ENCODE results near the gene NLRP7. TPM values are rescaled to one million over a fixed set of nuclear protein-coding genes. Genes with fewer than 3 reads are reported as not detected.
"Not testable (repeated sequence)": the region's sequence is repeated elsewhere in the genome, so short reads cannot be mapped to it uniquely, and the experiment has no call there.

The NLRP7 gene
- total RNA-seq, 1 donor from 2014 or later: 0.12 TPM

- intact Hi-C loops (cut with micrococcal nuclease): loop anchor here (1.0 kb wide), 1 partner anchor 39 kb away; no protein-coding TSS in a partner anchor
Observed at GRCh38 chr19:54919646-54920563, 27.4 kb downstream of the NLRP7 start.

DNA sequence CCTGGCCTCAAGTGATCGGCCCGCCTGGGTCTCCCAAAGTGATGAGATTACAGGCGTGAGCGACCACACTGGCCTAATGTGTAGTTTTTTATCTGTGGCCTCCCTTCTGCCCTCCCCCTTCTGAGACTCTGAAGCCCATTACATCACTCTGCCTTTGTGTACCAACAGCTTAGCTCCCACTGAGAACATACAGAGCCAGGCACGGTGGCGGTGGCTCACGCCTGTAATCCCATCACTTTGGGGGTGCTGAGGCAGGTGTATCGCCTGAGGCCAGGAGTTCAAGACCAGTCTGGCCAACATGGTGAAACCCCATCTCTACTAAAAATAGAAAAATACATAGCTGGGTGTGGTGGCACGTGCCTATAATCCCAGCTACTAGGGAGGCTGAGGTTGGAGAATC lies 28.8 kb downstream of the NLRP7 start:
- intact Hi-C loops (cut with micrococcal nuclease): no loop called here

- intact Hi-C loops (cut with micrococcal nuclease): no loop called here
Observed at GRCh38 chr19:54916822-54917221, 30.5 kb downstream of the NLRP7 start.

- intact Hi-C loops (cut with micrococcal nuclease): not testable (repeated sequence)
Observed at GRCh38 chr19:54907899-54908298, 39.4 kb downstream of the NLRP7 start.

GRCh38 chr19:54906819-54907218 lies 40.5 kb downstream of the NLRP7 start:
- intact Hi-C loops (cut with micrococcal nuclease): no loop called here

DNA sequence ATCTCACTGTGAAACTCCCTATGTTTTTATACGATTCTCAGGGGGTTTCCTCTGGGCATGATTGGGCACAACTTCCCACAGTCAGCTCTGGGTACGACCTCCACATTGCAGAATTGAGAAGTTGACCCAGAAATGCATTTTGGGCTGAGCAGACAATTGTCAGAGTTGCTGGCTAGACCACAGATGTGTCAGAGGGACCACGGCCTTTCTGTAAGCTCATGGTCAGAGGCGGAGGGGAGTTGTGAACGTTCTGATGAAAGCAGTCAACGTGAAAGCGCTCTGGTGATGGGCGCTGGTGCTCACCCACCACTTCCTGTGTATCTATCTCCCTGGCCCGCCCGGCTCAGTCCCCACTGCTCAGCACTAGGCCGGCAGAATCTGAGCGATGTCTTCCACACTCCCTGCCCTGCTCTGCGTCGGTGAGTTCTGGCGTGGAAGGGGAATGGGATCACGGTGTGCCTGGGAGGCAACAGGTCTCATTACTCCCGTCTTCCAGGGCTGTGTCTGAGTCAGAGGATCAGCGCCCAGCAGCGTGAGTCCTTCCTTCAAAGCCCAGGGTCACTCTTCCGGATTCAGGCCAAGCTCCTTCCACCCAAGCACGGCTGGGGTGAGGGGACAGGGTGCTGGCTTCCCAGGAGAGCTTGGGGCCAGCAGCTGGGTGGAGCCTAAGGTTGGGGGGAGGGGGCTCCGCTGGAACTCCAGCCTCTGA lies 41.4 kb downstream of the NLRP7 start, which contains the start of gene NCR1:
TSS of gene NCR1 (plus strand) at position 346 of the 709 bp plus-strand sequence. CDS start at position 386, 40 bp downstream.
- intact Hi-C loops (cut with micrococcal nuclease): no loop called here

GRCh38 chr19:54905421-54905802 lies 41.9 kb downstream of the NLRP7 start:
- intact Hi-C loops (cut with micrococcal nuclease): no loop called here

GRCh38 chr19:54904261-54904660 lies 43.1 kb downstream of the NLRP7 start:
- intact Hi-C loops (cut with micrococcal nuclease): not testable (repeated sequence)

DNA sequence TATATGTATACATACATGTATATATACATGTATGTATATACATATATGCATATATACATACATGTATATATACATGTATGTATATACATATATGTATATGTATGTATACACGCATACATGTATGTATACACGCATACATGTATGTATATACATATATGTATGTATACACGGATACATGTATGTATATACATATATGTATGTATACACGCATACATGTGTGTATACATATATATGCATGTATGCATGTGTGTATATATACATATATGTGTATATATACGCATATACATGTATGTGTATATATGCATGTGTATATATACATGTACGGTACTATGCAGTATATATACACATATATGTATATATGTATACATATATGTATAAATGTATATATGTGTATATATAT lies 44.0 kb downstream of the NLRP7 start:
- intact Hi-C loops (cut with micrococcal nuclease): no loop called here

DNA sequence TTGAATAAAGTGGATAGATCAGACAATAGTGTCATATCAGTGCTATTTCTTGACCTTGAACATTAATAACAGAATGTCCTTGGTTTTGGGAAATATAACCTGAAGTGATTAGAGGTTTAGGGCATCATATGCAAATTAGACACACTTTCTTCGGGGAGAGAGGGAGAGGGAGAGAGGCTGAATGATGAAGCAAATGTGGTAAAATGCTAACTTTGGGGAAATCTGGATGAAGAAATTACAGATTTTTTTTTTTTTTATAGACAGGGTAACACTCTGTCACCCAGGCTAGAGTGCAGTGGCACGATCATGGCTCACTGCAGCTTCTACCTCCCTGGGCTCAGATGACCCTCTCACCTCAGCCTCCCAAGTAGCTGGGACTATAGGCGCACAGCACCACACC lies 45.3 kb downstream of the NLRP7 start:
- intact Hi-C loops (cut with micrococcal nuclease): no loop called here

DNA sequence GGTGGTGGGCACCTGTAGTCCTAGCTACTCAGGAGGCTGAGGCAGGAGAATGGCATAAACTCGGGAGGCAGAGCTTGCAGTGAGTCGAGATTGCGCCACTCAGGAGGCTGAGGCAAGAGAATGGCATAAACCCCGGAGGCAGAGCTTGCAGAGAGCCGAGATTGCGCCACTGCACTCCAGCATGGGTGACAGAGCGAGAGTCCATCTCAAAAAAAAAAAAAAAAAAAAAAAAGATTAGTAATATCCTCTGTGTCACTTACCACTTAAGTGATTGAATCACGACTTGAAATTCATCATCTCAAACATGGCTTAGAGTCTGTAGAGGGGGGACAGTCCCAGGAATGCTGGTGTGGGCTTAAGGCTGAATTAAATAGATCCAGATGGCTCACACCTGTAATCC lies 46.2 kb downstream of the NLRP7 start:
- intact Hi-C loops (cut with micrococcal nuclease): not testable (repeated sequence)

DNA sequence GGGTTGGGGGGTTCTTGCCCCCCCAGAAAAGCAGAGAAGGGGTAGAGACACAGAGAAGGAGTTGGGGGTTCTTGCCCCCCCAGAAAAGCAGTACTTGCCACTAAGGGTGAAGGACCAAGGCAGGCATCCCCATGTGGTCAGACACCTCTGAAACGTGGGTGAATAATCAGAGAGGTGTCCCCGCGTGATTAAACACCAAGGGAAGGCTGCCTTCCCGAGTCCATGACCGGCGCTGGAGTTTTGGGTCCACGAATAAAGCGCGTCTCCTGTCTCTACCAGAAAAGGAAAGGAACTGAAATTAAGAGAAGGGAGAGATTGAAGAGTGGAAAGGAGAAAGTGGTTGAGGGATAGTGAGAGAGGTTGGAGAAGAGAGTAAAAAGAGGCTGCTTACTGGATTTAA lies 47.7 kb downstream of the NLRP7 start:
- intact Hi-C loops (cut with micrococcal nuclease): not testable (repeated sequence)

- intact Hi-C loops (cut with micrococcal nuclease): not testable (repeated sequence)
Observed at GRCh38 chr19:54898685-54899084, 48.6 kb downstream of the NLRP7 start.

- intact Hi-C loops (cut with micrococcal nuclease): no loop called here
Observed at GRCh38 chr19:54896036-54896435, 51.3 kb downstream of the NLRP7 start.

DNA sequence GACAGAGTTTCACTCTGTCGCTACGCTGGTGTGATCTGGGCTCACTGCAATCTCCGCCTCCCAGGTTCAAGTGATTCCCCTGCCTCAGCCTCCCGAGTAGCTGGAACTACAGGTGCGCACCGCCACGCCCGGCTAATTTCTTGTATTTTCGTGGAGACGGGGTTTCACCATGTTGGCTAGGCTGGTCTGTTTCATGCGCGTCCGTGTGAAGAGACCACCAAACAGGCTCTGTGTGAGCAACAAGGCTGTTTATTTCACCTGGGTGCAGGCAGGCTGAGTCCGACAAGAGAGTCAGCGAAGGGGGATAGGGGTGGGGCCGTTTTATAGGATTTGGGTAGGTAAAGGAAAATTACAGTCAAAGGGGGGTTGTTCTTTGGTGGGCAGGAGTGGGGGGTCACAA lies 53.2 kb downstream of the NLRP7 start:
- intact Hi-C loops (cut with micrococcal nuclease): not testable (repeated sequence)

DNA sequence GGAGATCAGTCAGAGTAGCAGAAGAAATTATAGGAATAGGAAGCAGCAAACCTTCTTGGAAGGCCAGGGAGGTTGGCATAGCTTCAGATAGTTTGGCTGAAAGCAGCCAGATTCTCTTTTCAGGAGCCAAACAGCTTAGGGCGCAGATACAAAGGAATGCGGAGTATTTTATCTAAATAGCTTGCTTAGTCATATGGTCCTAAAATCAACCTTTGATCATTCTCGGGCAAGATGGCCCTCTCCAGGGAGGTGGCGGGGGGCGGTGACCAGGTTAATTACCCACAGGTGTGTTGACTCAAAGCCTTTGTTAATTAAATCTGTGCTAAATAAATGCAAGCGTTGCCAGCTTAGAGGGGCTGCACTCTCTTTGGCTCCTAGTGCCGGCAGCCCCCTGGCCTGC lies 53.9 kb downstream of the NLRP7 start:
- intact Hi-C loops (cut with micrococcal nuclease): no loop called here

GRCh38 chr19:54889566-54889965 lies 57.8 kb downstream of the NLRP7 start:
- intact Hi-C loops (cut with micrococcal nuclease): no loop called here

GRCh38 chr19:54888239-54888638 lies 59.1 kb downstream of the NLRP7 start:
- intact Hi-C loops (cut with micrococcal nuclease): no loop called here

GRCh38 chr19:54883228-54883627 lies 64.1 kb downstream of the NLRP7 start:
- intact Hi-C loops (cut with micrococcal nuclease): loop anchor here (1.0 to 5.0 kb wide), 5 partner anchors 89 to 619 kb away; partner anchors contain the start of gene PPP1R12C

GRCh38 chr19:54882758-54883157 lies 64.6 kb downstream of the NLRP7 start:
- intact Hi-C loops (cut with micrococcal nuclease): loop anchor here (1.0 to 5.0 kb wide), 5 partner anchors 90 to 620 kb away; partner anchors contain the start of gene PPP1R12C

DNA sequence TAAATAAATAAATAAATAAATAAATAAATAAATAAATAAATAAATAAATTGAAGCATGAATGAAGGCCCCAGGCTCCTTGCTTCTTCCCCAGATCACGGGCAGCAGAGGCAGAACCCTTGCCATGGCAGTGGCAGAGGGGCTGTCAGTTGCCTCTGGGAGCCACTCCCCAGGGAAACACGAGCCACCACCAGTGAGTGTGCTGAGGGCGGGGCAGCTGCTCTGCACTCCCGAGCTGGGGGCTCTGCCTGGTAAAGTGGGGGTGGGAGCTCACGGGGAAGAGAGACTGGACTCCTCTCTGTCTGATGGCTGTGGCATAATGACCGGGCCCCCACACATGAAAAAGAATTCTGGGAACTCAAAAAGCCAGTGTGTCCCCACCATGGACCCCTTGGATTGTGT lies 65.4 kb downstream of the NLRP7 start:
- intact Hi-C loops (cut with micrococcal nuclease): loop anchor here (1.0 to 5.0 kb wide), 7 partner anchors 37 to 620 kb away; partner anchors contain the start of gene PPP1R12C

- intact Hi-C loops (cut with micrococcal nuclease): no loop called here
Observed at GRCh38 chr19:54877471-54877870, 69.9 kb downstream of the NLRP7 start.

Data from T-helper 1 cell treated with Interleukin-12 subunit alpha and Interleukin-12 subunit beta and Interleukin-4 antibody, amounts not matched to agents 30 ng/mL and 1 ng/mL, for 36 hours (primary cell).